Activated naive CD8-positive, alpha-beta T cell treated with anti-CD3 and anti-CD28 coated beads, Interleukin-2, amount 10 ng/mL, durations not matched to agents 7 days and 5 days (primary cell): ENCODE results near the gene NEDD8. TPM values are rescaled to one million over a fixed set of nuclear protein-coding genes. Genes with fewer than 3 reads are reported as not detected.

ENCODE experiments used
- ATAC-seq: fragments of 150-1000 bp; cut with Tn5 transposase; one replicate; pipeline ENCODE4 v1.10.0; 2021; ENCODE audit warnings: low read depth, moderate library complexity
- POLR2A ChIA-PET: fragments of 350-600 bp; sonication (Branson Sonifier 250); formaldehyde crosslinking; loops from one replicate; lab custom pipeline; 2021; ENCODE audit warnings: antibody characterized with exemption; lab: Charles Lee
- DNase-seq: peaks from one replicate; pipeline ENCODE4 v3.0.0; 2021
- H3K27ac Mint-ChIP-seq: one replicate; pipeline ENCODE4 v1.8.0; 2022; ENCODE audit warnings: mild to moderate bottlenecking, mixed read lengths
- H3K27me3 Mint-ChIP-seq: one replicate; pipeline ENCODE4 v1.8.0; 2022; ENCODE audit warnings: mild to moderate bottlenecking, moderate library complexity, mixed read lengths
- H3K36me3 Mint-ChIP-seq: one replicate; pipeline ENCODE4 v1.8.0; 2021; ENCODE audit warnings: mild to moderate bottlenecking, mixed read lengths
- H3K4me1 Mint-ChIP-seq: one replicate; pipeline ENCODE4 v1.8.0; 2021; ENCODE audit warnings: mixed read lengths
- H3K4me3 Mint-ChIP-seq: one replicate; pipeline ENCODE4 v1.8.0; 2022; ENCODE audit warnings: mild to moderate bottlenecking, moderate library complexity, mixed read lengths
- H3K9me3 Mint-ChIP-seq: one replicate; pipeline ENCODE4 v1.8.0; 2021; ENCODE audit warnings: mixed read lengths
- total RNA-seq, 2 experiments: library from RNA; stranded (reverse); gene quantifications; one replicate each; pipeline ENCODE4 v1.2.3, GENCODE V29; 2021

The NEDD8 gene
- total RNA-seq, 2 experiments from 2014 or later = 179 to 196 TPM

DNA sequence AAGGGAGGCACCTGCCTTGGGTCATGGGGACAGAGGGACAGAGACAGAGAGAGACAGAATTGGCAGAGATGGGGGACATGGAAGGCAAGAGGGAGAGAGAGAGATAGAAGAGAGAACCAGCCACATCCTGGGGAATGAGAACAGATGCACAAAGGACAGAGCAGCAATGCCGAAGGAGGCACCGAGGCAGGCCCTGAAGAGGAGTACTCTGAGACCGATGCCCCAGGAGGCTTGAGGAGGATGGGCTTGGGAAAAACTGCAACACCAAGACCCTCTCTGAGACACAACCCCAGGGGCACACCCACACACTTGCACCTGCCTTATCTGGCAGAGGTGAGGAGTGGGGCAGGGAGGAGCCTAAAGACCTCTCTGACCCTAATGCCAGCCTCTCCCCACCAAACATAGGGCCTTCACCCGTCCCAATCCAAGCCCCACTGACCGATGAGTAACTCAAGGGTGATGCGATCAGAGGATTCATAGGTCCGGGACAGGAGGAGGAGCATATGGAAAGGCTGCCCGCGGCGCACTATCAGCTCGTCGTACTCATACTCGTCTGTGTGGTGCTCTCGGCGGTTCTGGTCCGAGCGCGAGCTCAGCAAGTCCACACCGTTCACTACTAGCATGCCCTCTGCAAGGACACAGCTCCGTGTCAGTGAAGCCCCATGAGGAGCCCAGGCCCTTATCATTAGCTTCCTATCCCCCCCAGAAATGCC, 29.2 kb upstream of the NEDD8 start:
- POLR2A ChIA-PET = interaction anchor here (0.9 to 1.3 kb wide), 2 partner anchors 9 to 10 kb away, joined by 3 read pairs; partner anchors contain the start of gene RABGGTA
- ATAC-seq = no peak

DNA sequence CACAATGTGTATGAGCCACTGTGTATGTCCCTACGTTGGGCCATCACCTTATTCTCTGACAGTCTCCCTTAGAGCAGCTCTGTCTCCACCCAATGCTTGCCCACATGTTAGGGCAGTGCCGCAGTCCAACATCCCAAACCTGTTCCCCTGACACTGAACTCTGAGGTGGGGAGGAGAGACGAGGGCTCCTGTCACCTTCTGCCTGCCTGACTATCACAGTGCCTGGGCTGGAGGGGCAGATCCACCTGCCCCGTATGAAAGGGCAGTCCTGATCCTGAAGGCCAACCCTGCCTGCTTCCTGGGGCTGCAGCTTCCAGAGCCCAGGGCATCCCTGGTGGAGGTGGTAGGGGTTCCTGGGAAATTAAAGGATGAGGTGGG, 28.6 kb upstream of the NEDD8 start:
- Mint-ChIP-seq H3K27me3 (no peaks in the 10 kb centered on the region), H3K36me3 (peaks cover 2% of the 10 kb centered on the region), H3K4me3 (no peak overlapping the region), H3K27ac (no peak overlapping the region), H3K9me3 (no peaks in the 10 kb centered on the region), H3K4me1 (no peaks in the 10 kb centered on the region)
- DNase-seq (no peak), ATAC-seq (no peak)
- POLR2A ChIA-PET = interaction anchor here (0.9 kb wide), 1 partner anchor 11 kb away, joined by 3 read pairs; the partner anchor contains the start of gene RABGGTA

More for the DNA sequence above, 29.2 kb upstream of the NEDD8 start:
- Mint-ChIP-seq H3K27ac (no peak overlapping the region), H3K9me3 (no peaks in the 10 kb centered on the region), H3K4me1 (no peaks in the 10 kb centered on the region), H3K27me3 (no peaks in the 10 kb centered on the region), H3K4me3 (no peak overlapping the region), H3K36me3 (peaks cover 2% of the 10 kb centered on the region)
- DNase-seq = no peak

DNA sequence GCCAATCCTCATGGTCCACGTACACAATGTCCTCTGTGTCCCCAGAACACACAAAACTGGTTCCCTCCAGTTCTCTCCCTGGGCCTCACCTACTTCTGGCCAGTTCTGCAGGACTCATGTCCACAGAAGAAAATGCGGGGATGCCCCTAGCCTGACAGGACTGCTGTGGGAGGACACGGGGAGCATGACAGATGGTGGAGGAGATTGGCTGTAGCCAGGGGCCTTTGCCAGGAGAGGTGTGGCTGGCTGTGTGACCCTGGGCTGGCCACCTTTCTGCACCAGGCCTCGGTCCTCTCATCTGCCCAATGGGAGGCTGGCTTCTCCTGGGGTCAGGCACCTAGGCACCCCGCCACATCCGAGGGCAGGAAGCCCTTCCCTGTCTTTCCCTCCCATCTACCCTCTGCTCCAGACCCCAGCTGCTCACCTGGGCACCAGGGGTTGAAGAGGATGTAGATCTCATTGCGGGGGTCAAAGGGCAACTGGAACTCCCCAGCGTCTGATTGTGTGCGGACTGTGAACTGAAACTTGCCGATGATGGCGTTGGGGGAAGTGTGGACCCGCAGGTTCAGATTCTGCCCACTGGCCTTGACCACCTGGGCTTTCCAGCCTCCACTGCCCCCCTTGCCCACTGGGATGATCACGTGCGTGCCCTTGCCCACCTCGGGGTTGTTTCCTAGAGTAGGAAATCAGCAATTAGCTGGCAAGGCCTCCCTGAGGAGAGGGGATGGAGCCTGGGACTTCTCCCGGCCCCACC, 28.0 kb upstream of the NEDD8 start:
- POLR2A ChIA-PET = no interaction called here
- H3K27ac Mint-ChIP-seq = no peak overlapping the region

DNA sequence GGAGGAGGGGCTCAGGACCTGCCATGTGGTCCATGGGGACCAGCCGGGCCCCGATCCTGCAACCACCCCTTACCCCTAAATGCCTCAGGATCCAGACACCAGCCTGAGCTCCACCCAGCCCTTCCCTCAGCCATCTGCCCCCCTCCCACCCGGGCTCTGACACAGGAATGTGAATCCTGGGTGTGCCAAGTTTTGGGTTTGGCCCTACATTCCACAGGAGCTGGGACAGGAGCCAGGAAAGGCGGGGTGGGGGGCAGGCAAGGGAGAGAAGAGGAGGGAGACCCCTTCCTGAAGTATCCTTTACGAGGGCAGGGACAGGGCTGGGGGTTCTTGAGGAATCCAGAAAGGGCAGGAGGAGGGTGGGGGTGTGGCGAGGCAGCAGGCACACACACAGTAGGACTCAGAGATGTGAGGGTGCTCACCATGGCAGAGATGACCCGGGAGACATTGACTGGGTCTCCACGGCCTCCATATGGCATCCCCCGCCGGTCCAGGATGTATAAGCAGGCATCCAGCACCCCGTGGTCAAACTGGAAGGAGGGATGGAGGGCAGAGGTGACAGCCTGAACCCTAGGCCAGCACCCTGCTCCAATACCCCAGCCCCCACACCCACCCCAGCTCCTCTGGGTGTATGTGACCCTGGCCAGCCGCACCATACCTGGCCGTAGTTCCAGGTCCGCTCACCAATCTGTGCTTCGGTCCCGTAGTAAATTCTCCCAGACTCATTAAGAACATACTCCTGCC, 27.3 kb upstream of the NEDD8 start:
- Mint-ChIP-seq H3K4me3 (no peak overlapping the region), H3K4me1 (no peaks in the 10 kb centered on the region), H3K36me3 (peaks cover 2% of the 10 kb centered on the region), H3K27me3 (no peaks in the 10 kb centered on the region), H3K27ac (no peak overlapping the region), H3K9me3 (no peaks in the 10 kb centered on the region)
- no peak for ATAC-seq
- POLR2A ChIA-PET = interaction anchor here (0.9 kb wide), 1 partner anchor 12 kb away, joined by 5 read pairs; no protein-coding TSS in a partner anchor
- no peak for DNase-seq

More for the DNA sequence above, 28.0 kb upstream of the NEDD8 start:
- no peak for ATAC-seq
- H3K36me3 Mint-ChIP-seq = peaks cover 2% of the 10 kb centered on the region
- H3K27me3 Mint-ChIP-seq = no peaks in the 10 kb centered on the region
- H3K4me3 Mint-ChIP-seq = no peak overlapping the region
- H3K4me1 Mint-ChIP-seq = no peaks in the 10 kb centered on the region
- H3K9me3 Mint-ChIP-seq = no peaks in the 10 kb centered on the region
- no peak for DNase-seq

DNA sequence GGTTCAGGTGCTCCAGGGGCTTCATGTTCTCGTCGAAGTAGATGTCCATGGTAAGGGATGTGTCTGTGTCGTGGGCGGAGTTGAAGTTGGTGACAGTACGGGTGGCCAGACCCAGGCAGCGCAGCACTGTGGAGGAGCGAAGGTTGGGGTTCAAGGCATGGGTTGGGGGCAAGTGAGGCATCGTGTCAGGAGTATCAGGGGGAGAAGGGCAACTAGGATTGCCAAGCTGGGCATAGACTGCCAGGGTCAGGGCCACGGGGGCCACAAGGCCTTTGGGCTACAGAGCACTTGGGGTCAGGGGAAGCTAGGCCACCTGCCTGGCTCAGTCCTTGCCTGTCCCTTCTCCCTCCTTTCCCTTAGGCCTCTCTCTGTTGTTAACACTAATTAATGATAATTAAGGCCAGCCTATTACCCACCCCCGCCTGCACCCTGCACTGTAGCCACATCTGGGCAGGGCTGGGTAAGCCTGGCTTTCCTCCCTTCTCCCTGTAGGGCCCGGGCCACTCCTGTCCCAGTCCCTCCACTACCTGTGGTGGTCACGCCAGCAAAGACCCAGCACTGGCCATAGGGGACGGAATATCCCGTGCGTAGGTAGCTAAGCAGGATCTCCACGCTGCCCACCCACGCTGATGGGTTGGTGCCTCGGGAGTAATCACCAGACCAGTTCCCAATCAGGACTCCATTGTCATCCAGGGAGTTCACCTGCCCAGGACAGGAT, 26.5 kb upstream of the NEDD8 start:
- POLR2A ChIA-PET = interaction anchor here (0.9 to 1.1 kb wide), 2 partner anchors 11 to 12 kb away, joined by 3 to 5 read pairs; no protein-coding TSS in a partner anchor
- no peaks in the 10 kb centered on the region for H3K9me3 Mint-ChIP-seq
- ATAC-seq (no peak), DNase-seq (no peak)
- peaks cover 2% of the 10 kb centered on the region for H3K36me3 Mint-ChIP-seq
- H3K4me1 Mint-ChIP-seq = no peaks in the 10 kb centered on the region
- H3K27me3 Mint-ChIP-seq = no peaks in the 10 kb centered on the region
- H3K27ac Mint-ChIP-seq = no peak overlapping the region
- no peak overlapping the region for H3K4me3 Mint-ChIP-seq

DNA sequence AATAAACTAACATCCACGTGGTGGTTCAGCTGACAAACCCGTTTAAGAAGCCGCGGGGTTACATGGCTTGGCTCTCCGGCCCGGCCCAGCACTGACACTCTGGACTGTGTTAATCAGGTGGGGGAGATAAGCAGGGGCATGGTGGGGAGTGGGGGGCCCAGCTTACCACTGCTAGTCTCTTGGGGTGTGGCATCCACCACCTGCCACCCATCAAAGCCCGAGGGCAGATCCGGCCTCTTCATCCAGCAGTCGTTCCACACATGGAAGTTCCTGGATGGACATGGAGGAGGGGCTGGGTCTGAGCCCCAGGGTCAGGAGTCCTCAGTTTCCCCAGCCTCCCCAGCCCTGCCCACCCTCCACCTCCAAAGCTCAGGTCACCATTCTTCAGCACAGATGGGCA, 26.0 kb upstream of the NEDD8 start:
- peaks cover 2% of the 10 kb centered on the region for H3K36me3 Mint-ChIP-seq
- POLR2A ChIA-PET = interaction anchor here (1.1 kb wide), 1 partner anchor 12 kb away, joined by 3 read pairs; no protein-coding TSS in a partner anchor
- H3K9me3 Mint-ChIP-seq = no peaks in the 10 kb centered on the region
- H3K27me3 Mint-ChIP-seq = no peaks in the 10 kb centered on the region
- no peaks in the 10 kb centered on the region for H3K4me1 Mint-ChIP-seq
- no peak for ATAC-seq
- H3K4me3 Mint-ChIP-seq = no peak overlapping the region
- DNase-seq = no peak
- no peak overlapping the region for H3K27ac Mint-ChIP-seq

DNA sequence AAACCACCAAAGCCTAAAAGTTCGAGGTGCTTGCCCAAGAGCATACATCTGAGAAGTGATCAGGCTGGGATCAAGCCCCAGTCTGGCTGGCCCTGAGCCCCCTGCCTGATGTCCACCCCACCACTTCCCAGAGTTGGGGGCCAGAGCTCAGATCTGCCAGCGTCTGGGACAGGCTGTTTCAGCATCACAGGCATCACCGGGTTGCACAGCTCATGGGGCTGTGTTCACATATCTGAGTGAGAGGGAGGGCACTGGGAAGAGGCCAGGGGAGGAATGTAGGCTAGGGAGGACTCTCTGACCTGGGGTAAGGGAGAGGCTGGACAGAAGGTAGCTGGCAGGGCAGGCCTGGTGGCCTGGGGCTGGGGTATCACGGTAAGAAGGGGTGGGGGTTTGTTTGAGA, 24.8 kb upstream of the NEDD8 start:
- H3K9me3 Mint-ChIP-seq = no peaks in the 10 kb centered on the region
- no peak for ATAC-seq
- POLR2A ChIA-PET = no interaction called here

DNA sequence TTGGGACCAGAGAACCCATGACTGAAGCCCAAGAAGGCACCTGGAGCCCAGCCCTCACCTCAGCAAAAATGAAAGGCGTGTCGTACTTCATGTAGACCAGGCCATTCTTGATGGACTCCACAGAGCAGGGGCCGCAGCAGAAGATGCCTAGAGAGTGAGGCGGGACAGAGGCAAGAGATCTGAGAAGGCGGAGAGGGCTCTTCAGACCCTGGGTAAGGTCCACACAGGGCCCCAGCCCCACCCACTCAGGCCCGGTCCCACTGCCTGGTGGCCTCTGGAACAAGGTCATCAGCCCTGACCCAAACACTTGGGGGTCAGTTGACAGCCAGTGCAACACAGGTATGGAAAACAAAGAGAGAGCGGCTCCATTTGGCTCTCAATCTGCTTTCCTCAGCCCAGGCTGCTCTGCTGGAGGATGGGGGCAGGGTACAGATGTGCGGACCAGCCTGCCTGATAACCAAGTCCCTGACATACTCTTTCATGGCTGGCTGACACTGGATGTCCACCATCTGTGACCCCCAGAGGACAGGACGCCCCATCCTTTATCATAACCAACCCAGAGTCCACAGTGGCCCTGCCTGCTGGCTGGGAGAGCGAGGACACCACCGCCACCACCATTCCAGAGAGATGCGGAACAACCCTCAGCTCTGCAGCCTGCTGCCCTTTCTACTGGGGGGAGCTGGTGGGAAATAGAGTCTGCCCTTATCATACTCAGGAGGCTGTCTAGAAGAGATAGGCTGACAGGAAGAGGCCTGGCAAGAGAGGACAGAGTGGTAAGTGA, 24.0 kb upstream of the NEDD8 start:
- no peak overlapping the region for H3K4me3 Mint-ChIP-seq
- ATAC-seq = no peak
- POLR2A ChIA-PET = interaction anchor here (0.9 kb wide), 1 partner anchor 13 kb away, joined by 3 read pairs; no protein-coding TSS in a partner anchor
- no peaks in the 10 kb centered on the region for H3K27me3 Mint-ChIP-seq
- H3K36me3 Mint-ChIP-seq = peaks cover 4% of the 10 kb centered on the region
- H3K27ac Mint-ChIP-seq = no peak overlapping the region
- no peaks in the 10 kb centered on the region for H3K9me3 Mint-ChIP-seq
- H3K4me1 Mint-ChIP-seq = peaks cover 4% of the 10 kb centered on the region
- no peak for DNase-seq

More for the DNA sequence above, 24.8 kb upstream of the NEDD8 start:
- no peaks in the 10 kb centered on the region for H3K4me1 Mint-ChIP-seq
- H3K27me3 Mint-ChIP-seq = no peaks in the 10 kb centered on the region
- no peak overlapping the region for H3K27ac Mint-ChIP-seq
- no peak overlapping the region for H3K4me3 Mint-ChIP-seq
- DNase-seq = no peak
- peaks cover 2% of the 10 kb centered on the region for H3K36me3 Mint-ChIP-seq

DNA sequence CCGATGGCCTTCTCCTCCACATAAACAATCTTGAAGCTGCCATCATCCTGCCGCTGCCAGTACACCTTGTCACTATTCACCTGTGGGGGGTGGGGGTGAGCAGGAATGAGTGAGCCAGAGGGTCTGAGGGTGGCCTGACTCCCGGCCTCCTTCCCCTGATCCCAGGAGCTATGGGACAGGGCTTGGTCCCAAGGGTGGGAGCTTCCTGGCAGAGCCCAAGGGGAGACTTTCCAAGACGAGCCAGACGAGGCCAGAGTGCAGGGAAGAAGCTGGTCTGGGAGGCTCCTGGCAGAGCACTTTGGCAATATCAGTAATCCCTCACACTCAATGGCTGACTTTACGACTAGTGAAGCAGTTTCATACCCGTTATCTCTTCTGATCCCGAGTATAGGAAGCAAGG, 23.3 kb upstream of the NEDD8 start:
- peaks cover 10% of the 10 kb centered on the region for H3K4me1 Mint-ChIP-seq
- H3K27me3 Mint-ChIP-seq = no peaks in the 10 kb centered on the region
- ATAC-seq (no peak), DNase-seq (no peak)
- H3K36me3 Mint-ChIP-seq = peaks cover 4% of the 10 kb centered on the region
- no peak overlapping the region for H3K27ac Mint-ChIP-seq
- no peak overlapping the region for H3K4me3 Mint-ChIP-seq
- H3K9me3 Mint-ChIP-seq = no peaks in the 10 kb centered on the region
- POLR2A ChIA-PET = interaction anchor here (0.9 kb wide), 1 partner anchor 12 kb away, joined by 3 read pairs; no protein-coding TSS in a partner anchor

DNA sequence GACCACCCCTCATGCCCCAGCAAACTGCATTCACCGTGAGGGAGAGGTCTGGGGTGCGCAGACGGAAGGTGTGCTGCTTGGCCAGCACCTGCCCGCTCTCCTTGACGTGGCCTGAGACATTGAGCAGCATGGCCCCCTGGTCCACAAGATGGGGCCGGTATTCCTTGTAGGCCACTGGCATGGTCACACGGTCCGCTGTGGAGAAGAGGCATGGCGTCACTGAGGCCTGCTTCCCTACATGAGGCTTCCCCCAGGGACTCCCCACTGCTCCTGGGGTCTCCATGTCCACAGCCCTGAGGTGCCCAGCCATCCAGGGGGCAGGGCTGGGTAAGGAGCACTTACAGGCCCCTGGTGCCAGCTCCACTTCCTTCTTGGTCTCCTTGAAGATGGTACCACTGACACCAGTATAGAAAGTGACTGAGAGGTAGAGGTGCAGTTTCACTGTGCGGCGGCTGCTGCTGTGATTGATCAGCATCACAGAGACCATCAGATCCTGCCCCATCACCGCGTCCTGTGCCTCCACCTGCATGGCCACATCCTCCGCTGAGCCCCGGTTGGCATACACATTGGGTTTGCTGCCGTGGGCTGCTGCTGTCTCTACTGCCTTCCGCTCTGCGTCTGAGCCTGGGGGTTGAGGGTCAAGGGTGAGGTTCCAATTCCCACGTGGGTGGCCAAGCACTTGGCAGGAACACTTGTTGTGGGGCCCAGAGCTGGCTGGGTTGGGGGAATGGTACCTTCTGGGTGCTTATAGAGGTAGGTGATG, 22.6 kb upstream of the NEDD8 start:
- Mint-ChIP-seq H3K4me3 (no peak overlapping the region), H3K4me1 (peaks cover 15% of the 10 kb centered on the region), H3K9me3 (no peaks in the 10 kb centered on the region), H3K27ac (no peak overlapping the region), H3K36me3 (peaks cover 8% of the 10 kb centered on the region), H3K27me3 (no peaks in the 10 kb centered on the region)
- DNase-seq = no peak
- POLR2A ChIA-PET = interaction anchor here (0.9 kb wide), 1 partner anchor 12 kb away, joined by 3 read pairs; no protein-coding TSS in a partner anchor
- ATAC-seq = no peak

DNA sequence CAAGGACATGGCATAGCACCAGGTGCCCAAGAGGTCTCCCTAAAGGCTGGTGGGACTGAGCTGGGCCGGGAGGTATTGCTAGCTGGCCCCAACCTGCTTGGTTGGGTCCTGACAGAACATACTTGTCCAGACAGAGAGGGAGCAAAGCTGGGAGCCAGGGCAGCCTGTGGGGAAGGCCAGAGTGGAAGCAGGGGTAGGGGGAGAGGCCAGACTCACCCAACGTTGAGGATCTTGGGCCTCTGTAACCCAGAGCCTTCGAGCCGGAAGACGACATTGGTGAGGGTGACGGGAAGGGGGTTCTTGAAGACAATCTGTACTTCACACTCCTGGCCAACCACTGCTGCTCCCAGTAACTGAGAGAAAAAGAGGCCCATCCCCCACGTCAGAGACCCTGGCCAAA, 21.8 kb upstream of the NEDD8 start:
- Mint-ChIP-seq H3K36me3 (peaks cover 10% of the 10 kb centered on the region), H3K4me1 (peaks cover 23% of the 10 kb centered on the region), H3K4me3 (no peak overlapping the region), H3K9me3 (no peaks in the 10 kb centered on the region), H3K27me3 (no peaks in the 10 kb centered on the region), H3K27ac (no peak overlapping the region)
- DNase-seq (no peak), ATAC-seq (no peak)
- POLR2A ChIA-PET = interaction anchor here (0.6 kb wide), 1 partner anchor 22 kb away, joined by 3 read pairs; no protein-coding TSS in a partner anchor
